ENCODE measurements around the gene RAB31.

- TF ChIP-seq MAFK (IDR thresholded peaks at IDR 0.05; ENCODE audit: partially characterized antibody), result no peak
- TF ChIP-seq, protein P1, sequence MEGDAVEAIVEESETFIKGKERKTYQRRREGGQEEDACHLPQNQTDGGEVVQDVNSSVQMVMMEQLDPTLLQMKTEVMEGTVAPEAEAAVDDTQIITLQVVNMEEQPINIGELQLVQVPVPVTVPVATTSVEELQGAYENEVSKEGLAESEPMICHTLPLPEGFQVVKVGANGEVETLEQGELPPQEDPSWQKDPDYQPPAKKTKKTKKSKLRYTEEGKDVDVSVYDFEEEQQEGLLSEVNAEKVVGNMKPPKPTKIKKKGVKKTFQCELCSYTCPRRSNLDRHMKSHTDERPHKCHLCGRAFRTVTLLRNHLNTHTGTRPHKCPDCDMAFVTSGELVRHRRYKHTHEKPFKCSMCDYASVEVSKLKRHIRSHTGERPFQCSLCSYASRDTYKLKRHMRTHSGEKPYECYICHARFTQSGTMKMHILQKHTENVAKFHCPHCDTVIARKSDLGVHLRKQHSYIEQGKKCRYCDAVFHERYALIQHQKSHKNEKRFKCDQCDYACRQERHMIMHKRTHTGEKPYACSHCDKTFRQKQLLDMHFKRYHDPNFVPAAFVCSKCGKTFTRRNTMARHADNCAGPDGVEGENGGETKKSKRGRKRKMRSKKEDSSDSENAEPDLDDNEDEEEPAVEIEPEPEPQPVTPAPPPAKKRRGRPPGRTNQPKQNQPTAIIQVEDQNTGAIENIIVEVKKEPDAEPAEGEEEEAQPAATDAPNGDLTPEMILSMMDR (IDR thresholded peaks at IDR 0.05), result no peak
- no peak for TF ChIP-seq MAZ (IDR thresholded peaks at IDR 0.05; ENCODE audit: borderline replicate concordance, low read depth, low read length)
- TF ChIP-seq MYC (IDR thresholded peaks at IDR 0.05; ENCODE audit: borderline replicate concordance, low read length), result no peak
- no peak for TF ChIP-seq HOXB13 (CRISPR knock-in tag; IDR thresholded peaks at IDR 0.05; ENCODE audit: low read depth)
- TF ChIP-seq, protein P2, sequence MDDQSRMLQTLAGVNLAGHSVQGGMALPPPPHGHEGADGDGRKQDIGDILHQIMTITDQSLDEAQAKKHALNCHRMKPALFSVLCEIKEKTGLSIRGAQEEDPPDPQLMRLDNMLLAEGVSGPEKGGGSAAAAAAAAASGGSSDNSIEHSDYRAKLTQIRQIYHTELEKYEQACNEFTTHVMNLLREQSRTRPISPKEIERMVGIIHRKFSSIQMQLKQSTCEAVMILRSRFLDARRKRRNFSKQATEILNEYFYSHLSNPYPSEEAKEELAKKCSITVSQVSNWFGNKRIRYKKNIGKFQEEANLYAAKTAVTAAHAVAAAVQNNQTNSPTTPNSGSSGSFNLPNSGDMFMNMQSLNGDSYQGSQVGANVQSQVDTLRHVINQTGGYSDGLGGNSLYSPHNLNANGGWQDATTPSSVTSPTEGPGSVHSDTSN (IDR thresholded peaks at IDR 0.05), result no peak
- TF ChIP-seq JUNB (IDR thresholded peaks at IDR 0.05), result no peak
- no peak for TF ChIP-seq FOSL2 (IDR thresholded peaks at IDR 0.05)
- TF ChIP-seq FOSL2 (CRISPR knock-in tag; IDR thresholded peaks at IDR 0.05), result no peak
- TF ChIP-seq NR3C1 (IDR thresholded peaks at IDR 0.05), result no peak
- no peak for TF ChIP-seq SMC3 (IDR thresholded peaks at IDR 0.05)
Measured at GRCh38 chr18:9849407-9850283, 141.5 kb downstream of the RAB31 start.

Data from A549 (cell line).